Parathyroid adenoma (tissue), 2 donors: ENCODE measurements around the gene SLC9A3.

ENCODE experiments used
- H2AFZ ChIP-seq: fragments of 300-600 bp; sonication (generic); one replicate; pipeline ENCODE4 v1.7.0; 2017; ENCODE audit warnings: antibody characterized with exemption, mild to moderate bottlenecking
- H3K27ac ChIP-seq: fragments of 300-600 bp; sonication (generic); one replicate; pipeline ENCODE4 v1.7.0; 2017
- H3K27me3 ChIP-seq: fragments of 300-600 bp; sonication (generic); one replicate; pipeline ENCODE4 v1.7.0; 2017; ENCODE audit warnings: low read length; ENCODE audit not compliant: control insufficient read depth, insufficient read depth
- H3K36me3 ChIP-seq: fragments of 300-600 bp; sonication (generic); one replicate; pipeline ENCODE4 v1.7.0; 2017; ENCODE audit warnings: low read length; ENCODE audit not compliant: control insufficient read depth, insufficient read depth
- H3K4me1 ChIP-seq: fragments of 300-600 bp; sonication (generic); one replicate; pipeline ENCODE4 v1.7.0; 2017; ENCODE audit warnings: control low read depth
- H3K4me2 ChIP-seq: fragments of 300-600 bp; sonication (generic); one replicate; pipeline ENCODE4 v1.7.0; 2017; ENCODE audit warnings: low read length
- H3K4me3 ChIP-seq: fragments of 300-600 bp; sonication (generic); one replicate; pipeline ENCODE4 v1.7.0; 2017; ENCODE audit warnings: low read depth, low read length
- H3K79me2 ChIP-seq: fragments of 300-600 bp; sonication (generic); one replicate; pipeline ENCODE4 v1.7.0; 2017; ENCODE audit warnings: control low read depth
- H3K9ac ChIP-seq: fragments of 300-600 bp; sonication (generic); one replicate; pipeline ENCODE4 v1.7.0; 2017; ENCODE audit warnings: mild to moderate bottlenecking
- H3K9me3 ChIP-seq: fragments of 300-600 bp; sonication (generic); one replicate; pipeline ENCODE4 v1.7.0; 2017; ENCODE audit warnings: low read length; ENCODE audit not compliant: control insufficient read depth
- CTCF ChIP-seq: fragments of 300-600 bp; sonication (generic); IDR thresholded peaks from one replicate; pipeline ENCODE4 v1.7.0; 2017; ENCODE audit warnings: antibody characterized with exemption, mild to moderate bottlenecking
- donor health status: primary hyperparathyroidism.

Gene SLC9A3

DNA sequence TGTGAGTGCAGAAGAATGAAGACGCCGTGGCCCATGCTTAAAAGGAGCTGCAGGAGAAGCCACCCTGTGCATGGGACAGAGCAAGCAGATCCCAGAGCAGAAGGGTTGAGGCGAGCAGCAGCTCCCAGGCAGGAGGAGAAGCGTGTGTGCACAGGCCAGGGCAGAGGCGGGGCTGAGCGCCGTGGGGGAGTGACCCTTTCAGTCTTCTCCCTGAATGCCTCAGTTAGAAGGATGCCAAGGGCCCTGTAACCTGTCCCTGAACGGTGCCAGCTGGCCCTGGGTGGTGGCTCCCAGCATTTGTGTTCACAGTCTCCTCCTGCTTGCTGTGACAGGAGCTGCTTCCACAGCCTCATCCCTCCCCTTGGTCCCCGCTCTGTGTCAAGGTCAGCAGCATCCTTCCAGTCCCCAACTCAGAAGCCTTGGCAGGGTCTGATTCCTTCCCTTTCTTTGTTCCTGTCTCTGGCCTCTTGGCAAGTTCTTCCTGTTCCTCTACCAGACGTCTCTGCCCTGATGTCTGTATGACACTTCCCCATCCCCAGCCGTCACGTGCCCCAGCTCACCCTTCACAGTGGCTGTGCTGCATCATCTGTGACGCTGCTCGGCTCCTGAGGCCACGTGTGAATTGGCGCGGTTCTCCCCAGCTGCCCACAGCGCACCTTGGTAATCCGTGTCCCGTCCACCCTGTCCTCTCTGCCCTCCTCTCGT lies 76.0 kb downstream of the SLC9A3 start:
- no peak overlapping the region for H3K9ac ChIP-seq
- H2AFZ ChIP-seq: no peak overlapping the region
- H3K4me2 ChIP-seq: no peak overlapping the region
- H3K79me2 ChIP-seq: peaks cover 45% of the 10 kb centered on the region
- H3K27me3 ChIP-seq: no peaks in the 10 kb centered on the region
- H3K36me3 ChIP-seq: peaks cover 3% of the 10 kb centered on the region
- H3K4me3 ChIP-seq: no peak overlapping the region
- TF ChIP-seq CTCF: no peak
- H3K27ac ChIP-seq: no peak overlapping the region
- no peaks in the 10 kb centered on the region for H3K9me3 ChIP-seq
- peaks cover 5% of the 10 kb centered on the region for H3K4me1 ChIP-seq

DNA sequence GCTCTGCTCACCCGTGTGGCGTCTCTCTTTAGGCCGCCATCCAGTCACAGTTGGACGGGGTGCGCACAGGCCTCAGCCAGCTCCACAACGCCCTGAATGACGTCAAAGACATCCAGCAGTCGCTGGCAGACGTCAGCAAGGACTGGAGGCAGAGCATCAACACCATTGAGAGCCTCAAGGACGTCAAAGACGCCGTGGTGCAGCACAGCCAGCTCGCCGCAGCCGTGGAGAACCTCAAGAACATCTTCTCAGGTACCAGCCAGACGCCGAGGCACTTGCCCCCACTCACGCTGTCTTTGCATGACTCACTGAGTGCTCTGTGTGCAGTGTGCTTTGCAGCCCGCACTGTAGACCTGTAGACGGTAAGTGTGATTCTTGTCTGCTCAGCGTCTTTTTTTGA lies 76.7 kb downstream of the SLC9A3 start:
- no peak overlapping the region for H3K4me3 ChIP-seq
- H2AFZ ChIP-seq: no peak overlapping the region
- no peaks in the 10 kb centered on the region for H3K9me3 ChIP-seq
- H3K79me2 ChIP-seq: peaks cover 41% of the 10 kb centered on the region
- peaks cover 5% of the 10 kb centered on the region for H3K4me1 ChIP-seq
- H3K4me2 ChIP-seq: no peak overlapping the region
- no peak for TF ChIP-seq CTCF
- H3K36me3 ChIP-seq: peaks cover 3% of the 10 kb centered on the region
- H3K9ac ChIP-seq: no peak overlapping the region
- H3K27me3 ChIP-seq: no peaks in the 10 kb centered on the region
- H3K27ac ChIP-seq: no peak overlapping the region

- H3K36me3 ChIP-seq: peaks cover 3% of the 10 kb centered on the region
- no peak overlapping the region for H3K9ac ChIP-seq
- H3K4me3 ChIP-seq: no peak overlapping the region
- H2AFZ ChIP-seq: no peak overlapping the region
- peaks cover 5% of the 10 kb centered on the region for H3K4me1 ChIP-seq
- H3K4me2 ChIP-seq: no peak overlapping the region
- TF ChIP-seq CTCF: peak; percentile 49
- peaks cover 44% of the 10 kb centered on the region for H3K79me2 ChIP-seq
- H3K9me3 ChIP-seq: no peaks in the 10 kb centered on the region
- no peaks in the 10 kb centered on the region for H3K27me3 ChIP-seq
- no peak overlapping the region for H3K27ac ChIP-seq
Observed at GRCh38 chr5:446883-447263, 77.4 kb downstream of the SLC9A3 start.

DNA sequence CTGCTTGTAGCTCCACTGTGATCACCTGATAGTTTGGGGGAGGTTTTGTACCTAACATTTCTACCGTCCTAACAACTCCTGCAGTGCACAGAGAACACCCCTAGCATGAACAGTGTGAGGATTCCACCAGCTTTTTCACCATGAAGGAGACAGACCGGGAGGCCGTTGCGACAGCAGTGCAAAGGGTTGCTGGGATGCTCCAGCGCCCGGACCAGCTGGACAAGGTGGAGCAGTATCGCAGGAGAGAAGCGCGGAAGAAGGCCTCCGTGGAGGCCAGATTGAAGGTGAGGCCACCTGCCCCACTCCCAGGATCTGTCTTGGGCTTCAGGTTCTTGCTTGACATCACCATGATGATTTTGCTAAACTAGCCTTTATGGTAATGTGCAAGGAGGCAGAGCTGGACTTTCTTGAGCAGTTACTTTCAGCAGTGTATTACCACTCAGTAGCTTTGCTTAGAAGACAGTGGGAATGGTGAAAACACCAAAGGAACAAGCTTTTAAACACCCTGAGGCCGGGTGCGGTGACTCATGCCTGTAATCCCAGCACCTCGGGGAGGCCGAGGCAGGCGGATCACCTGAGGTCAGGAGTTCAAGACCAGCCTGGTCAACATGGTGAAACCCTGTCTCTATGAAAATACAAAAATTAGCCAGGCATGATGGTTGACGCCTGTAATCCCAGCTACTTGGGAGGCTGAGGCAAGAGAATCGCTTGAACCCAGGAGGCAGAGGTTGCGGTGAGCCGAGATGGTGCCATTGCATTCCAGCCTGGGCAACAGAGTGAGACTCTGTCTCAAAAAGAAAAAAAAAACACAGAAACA lies 78.0 kb downstream of the SLC9A3 start:
- Histone ChIP-seq H2AFZ (no peak overlapping the region), H3K27ac (no peak overlapping the region), H3K9ac (no peak overlapping the region)

More for the DNA sequence above, 78.0 kb downstream of the SLC9A3 start:
- no peak for TF ChIP-seq CTCF
- Histone ChIP-seq H3K4me2 (no peak overlapping the region), H3K9me3 (no peaks in the 10 kb centered on the region), H3K36me3 (peaks cover 3% of the 10 kb centered on the region), H3K79me2 (peaks cover 40% of the 10 kb centered on the region), H3K4me1 (peaks cover 5% of the 10 kb centered on the region), H3K4me3 (no peak overlapping the region), H3K27me3 (no peaks in the 10 kb centered on the region)
